Head of caudate nucleus (tissue), 42 donors: Measurements from ENCODE around the gene RPL18.
"Not testable (repeated sequence)": the region's sequence is repeated elsewhere in the genome, so short reads cannot be mapped to it uniquely, and the experiment has no call there.

Source experiments
- DNase-seq, 42 donors: peaks; one replicate each; pipeline versions ENCODE4 v3.0.0 to v3.0.0-alpha.2; 2020 to 2021; ENCODE audit warnings: mixed read lengths in 7 of 42
- intact Hi-C: fragments of 100-400 bp; cut with DNase I; formaldehyde crosslinking; loops from one replicate; pipeline ENCODE4 v1.15.0; 2022

Gene RPL18

DNA sequence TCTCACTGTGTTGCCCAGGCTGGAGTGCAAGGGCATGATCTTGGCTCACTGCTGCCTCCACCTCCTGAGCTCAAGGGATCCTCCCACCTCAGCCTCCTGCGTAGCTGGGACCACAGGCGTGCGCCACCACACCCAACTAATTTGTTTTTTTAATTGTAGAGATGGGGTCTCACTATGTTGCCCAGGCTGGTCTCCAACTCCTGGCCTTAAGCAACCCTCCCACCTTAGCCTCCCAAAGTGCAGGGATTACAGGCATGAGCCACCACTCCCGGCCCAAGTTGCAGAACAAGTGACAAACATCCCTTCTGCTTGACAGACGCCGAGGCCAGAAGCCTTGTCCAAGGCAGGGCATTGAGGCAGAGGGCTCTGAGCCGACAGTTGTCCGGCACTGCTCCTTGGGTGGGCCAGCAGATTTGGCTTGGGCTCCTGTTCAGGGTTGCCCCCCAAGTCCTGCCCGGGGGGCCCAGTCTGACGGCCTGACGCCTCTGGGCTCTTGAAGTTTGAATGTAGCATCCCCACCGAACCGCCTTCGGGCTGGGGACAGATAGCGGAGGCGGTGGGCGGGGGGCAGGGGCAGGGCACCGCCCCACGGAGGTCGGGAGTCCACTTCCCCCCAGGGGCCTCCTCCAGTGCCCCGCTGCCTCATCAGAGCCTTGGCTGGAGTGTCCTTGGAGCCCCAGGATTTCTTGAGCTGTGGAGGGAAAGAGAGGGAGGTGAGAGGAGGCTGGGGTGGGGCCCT lies 18.1 kb downstream of the RPL18 start:
- intact Hi-C loops = no loop called here
- DNase-seq = no peak

DNA sequence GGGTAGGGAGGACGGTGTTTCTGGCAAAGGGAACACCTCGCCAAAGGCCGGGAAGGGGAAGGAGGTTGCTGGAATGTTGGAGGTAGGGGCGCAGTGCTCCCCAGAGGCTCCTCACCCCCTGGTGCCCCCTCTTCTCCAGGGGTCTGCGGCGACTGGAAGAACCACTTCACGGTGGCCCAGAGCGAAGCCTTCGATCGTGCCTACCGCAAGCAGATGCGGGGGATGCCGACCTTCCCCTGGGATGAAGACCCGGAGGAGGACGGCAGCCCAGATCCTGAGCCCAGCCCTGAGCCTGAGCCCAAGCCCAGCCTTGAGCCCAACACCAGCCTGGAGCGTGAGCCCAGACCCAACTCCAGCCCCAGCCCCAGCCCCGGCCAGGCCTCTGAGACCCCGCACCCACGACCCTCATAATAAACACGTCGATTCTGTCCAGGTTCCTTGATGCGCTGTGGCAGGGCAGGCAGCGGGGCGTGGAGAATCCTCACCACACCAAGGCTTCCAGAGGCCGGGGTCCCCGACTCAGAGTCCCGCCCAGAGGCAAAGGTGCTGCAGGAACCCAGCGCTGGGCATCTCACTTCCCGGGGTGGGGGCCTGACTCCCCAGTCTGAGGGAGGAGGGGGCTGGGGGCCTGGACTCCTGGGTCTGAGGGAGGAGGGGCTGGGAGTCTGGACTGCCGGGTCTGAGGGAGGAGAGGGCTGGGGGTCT lies 19.8 kb downstream of the RPL18 start:
- DNase-seq = no peak
- intact Hi-C loops = no loop called here

DNA sequence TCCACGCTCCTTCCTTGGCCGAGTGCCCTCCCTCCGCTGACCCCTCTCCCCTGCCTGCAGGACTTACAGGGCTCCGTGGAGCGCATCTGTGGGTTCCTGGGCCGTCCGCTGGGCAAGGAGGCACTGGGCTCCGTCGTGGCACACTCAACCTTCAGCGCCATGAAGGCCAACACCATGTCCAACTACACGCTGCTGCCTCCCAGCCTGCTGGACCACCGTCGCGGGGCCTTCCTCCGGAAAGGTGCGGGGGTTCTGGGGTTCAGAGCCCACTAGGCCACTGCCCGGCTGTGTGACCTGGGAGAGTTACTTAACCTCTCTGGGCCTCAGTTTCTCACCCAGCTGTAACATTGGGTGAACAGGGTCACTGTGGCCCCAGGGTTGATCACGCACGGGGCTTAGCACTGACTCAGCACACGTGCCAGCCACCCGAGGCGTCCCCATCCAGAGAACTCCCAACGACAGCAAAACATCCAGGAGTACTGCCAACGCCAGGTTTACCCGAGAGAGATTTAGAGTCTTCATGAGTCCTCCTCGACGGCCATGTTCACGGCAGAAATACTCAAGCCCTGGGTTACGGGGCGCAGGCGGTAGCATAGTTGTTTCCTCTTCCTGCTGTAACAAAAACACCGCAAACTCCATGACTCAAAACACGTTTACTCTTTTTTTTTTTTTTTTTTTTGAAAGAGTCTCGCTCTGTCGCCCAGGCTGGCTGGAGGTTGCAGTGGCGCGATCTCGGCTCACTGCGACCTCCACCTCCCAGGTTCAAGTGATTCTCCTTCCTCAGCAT lies 22.1 kb downstream of the RPL18 start:
- intact Hi-C loops = no loop called here
- no peak for DNase-seq

- DNase-seq = no peak
- intact Hi-C loops = no loop called here
Observed at GRCh38 chr19:48596237-48596636, 22.7 kb downstream of the RPL18 start.

- no peak for DNase-seq
- intact Hi-C loops = no loop called here
Observed at GRCh38 chr19:48595833-48596232, 23.1 kb downstream of the RPL18 start.

- intact Hi-C loops = no loop called here
- no peak for DNase-seq
Observed at GRCh38 chr19:48595171-48595570, 23.8 kb downstream of the RPL18 start.

DNA sequence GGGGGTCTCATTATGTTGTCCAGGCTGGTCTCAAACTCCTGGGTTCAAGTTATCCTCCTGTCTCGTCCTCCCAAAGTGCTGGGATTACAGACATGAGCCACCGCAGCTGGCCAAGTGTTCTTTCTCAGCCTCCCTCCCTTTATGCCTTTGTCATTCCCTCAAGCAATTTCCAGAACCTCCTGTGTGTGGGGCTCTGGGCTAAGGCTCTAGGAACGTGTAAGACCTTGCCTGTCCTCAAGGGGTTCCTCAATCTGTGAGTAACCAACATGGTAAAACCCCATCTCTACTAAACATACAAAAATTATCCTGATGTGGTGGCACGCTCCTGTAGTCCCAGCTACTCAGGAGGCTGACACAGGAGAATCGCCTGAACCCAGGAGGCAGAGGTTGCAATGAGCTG lies 28.0 kb downstream of the RPL18 start:
- DNase-seq = no peak
- intact Hi-C loops = no loop called here

GRCh38 chr19:48588670-48589401 lies 30.1 kb downstream of the RPL18 start:
- peak; percentile 81 to 97 (median 91) for DNase-seq
- intact Hi-C loops = no loop called here

DNA sequence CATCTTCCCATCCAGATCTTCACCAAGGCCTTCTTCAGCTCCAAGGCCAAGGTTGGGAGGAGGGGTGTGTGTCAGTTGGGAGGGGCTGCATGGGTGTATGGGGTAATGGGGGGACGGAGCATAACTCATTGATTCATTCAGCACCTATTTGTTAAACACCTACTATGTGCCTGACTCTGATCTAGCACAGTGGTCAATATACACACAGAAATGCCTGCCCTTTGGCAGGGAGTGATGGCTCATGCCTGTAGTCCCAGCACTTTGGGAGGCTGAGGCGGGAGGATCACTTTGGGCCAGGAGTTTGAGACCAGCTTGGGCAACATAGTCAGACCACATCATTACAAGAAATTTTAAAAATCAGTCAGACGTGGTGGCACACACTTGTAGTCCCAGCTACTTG lies 31.6 kb downstream of the RPL18 start:
- no peak for DNase-seq
- intact Hi-C loops = no loop called here

- no peak for DNase-seq
- intact Hi-C loops = loop anchor here (5.0 kb wide), 1 partner anchor 90 kb away; no protein-coding TSS in a partner anchor
Observed at GRCh38 chr19:48582168-48582567, 36.8 kb downstream of the RPL18 start.

DNA sequence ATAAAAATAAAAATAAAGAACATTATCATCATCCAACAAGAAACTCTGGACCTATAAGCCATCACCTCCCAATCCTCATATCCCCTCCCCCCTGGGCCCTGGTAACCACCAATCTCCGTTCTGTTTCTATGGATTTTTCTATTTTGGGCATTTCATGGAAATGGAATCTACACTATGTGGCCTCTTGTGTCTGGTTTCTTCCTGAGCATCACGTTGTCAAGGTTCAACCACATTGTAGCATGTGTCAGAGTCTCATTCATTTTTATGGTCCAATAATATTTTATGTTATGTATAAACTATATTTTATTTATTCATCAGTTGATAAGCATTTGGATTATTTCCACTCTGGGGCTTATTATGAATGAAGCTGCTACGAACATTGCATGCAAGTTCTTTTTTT lies 40.1 kb downstream of the RPL18 start:
- intact Hi-C loops = no loop called here
- DNase-seq = no peak

- DNase-seq, intact Hi-C loops: not testable (repeated sequence)
Observed at GRCh38 chr19:48577908-48578307, 41.1 kb downstream of the RPL18 start.

DNA sequence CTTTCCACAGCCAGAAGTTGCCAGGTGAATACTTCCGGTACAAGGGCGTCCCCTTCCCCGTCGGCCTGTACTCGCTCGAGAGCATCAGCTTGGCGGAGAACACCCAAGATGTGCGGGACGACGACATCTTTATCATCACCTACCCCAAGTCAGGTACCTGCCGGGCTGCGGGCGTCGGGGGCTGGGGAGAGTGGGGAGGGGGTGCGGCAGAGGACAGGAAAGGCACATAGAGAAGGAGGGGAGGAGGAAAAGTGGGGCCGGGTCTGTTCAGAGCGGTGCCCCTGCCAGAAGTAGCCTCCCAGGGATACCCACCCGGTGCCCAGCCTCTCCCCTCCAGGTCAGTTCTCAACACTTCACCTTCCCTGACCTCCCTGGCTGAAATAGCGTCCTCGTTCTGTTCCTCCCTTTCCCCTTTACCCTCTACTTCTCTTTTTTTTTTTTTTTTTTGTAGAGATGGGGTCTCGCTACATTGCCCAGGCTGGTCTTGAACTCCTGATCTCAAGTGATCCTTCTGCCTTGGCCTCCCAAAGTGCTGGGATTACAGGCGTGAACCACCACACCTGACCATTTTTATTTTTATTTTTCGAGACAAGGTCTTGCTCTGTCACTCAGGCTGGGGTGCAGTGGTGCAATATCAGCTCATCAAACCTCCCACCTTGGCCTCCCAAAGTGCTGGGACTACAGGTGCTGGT lies 42.9 kb downstream of the RPL18 start:
- DNase-seq = no peak
- intact Hi-C loops = no loop called here

GRCh38 chr19:48573163-48573505 lies 45.8 kb downstream of the RPL18 start:
- no peak for DNase-seq
- intact Hi-C loops = no loop called here

DNA sequence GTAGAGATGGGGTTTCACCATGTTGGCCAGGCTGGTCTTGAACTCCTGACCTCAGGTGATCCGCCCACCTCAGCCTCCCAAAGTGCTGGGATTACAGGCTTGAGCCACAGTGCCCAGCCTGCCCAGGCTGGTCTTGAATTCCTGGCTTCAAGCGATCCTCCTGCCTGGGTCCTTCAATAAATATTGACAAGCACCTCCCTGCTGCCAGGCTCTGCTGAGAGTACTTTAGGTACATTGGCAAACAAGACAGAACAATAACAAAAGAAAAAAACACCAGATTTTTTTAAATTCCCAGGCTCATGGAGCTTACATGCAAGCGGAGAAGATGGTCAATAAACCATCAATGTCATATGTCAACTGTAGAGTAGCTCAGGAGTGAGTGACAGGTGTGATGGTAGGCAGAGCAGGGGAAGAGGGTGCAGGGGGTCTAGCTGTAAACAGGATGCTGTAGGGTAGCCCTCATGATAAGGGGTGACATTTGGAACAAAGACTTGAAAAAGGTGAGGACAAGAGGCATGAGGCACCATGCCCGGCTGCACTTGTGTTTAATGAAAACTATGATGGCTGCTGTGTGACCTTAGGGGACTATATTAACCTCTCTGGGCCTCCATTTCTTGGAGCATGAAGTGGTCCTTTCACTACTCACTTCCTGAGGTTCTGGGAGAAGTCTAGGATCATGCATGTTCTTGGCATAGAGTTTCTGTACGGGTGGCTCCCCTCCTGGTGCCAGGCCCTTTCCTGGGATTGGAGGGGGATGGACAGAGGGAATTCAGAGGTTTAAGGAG lies 47.4 kb downstream of the RPL18 start:
- DNase-seq = no peak
- intact Hi-C loops = no loop called here

GRCh38 chr19:48569814-48570213 lies 49.2 kb downstream of the RPL18 start:
- intact Hi-C loops = no loop called here
- no peak for DNase-seq

DNA sequence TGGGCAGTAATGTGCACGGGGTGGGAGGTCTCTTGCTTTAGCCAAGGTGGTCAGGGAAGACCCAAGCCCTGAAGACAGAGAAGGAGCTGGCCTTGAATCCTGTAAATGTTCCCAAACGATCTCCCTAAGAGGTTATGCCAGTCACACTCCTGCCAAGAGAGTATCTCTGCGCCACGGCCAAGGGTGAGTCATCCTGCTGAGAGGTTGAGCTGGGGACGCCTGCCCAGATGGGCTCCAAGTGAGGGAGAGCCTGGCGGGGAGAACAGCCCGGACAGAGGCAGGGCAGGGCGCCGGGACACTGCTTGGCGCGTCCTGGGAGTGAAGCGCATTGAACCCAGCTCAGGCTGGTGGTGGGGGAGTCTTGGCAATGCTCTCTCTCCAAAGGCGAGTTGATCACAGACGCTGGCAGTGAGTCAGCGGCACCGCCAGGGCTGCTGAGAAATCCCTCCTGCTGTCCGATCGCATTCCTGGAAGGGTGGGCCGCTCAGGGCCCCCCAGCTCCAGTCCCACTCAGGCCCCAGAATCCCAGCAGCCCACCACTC lies 50.6 kb downstream of the RPL18 start:
- peak in 41 of 42 donors; percentile 22 to 92 (median 55) for DNase-seq
- intact Hi-C loops = no loop called here
